ENCODE results near the gene FAM174B.

Gene FAM174B

GRCh38 chr15:92638709-92639365 is 16.7 kb downstream of the FAM174B start:
- no peak for DNase-seq (ENCODE audit: low spot score)

- no peak for DNase-seq (ENCODE audit: low spot score)
Observed at GRCh38 chr15:92638291-92638708, 17.3 kb downstream of the FAM174B start.

GRCh38 chr15:92637626-92638025 is 17.9 kb downstream of the FAM174B start:
- DNase-seq (ENCODE audit: low spot score), result no peak

GRCh38 chr15:92636908-92637481 is 18.6 kb downstream of the FAM174B start:
- no peak for DNase-seq (ENCODE audit: low spot score)

GRCh38 chr15:92636401-92636907 is 19.1 kb downstream of the FAM174B start:
- no peak for DNase-seq (ENCODE audit: low spot score)

- no peak for DNase-seq (ENCODE audit: low spot score)
Observed at GRCh38 chr15:92634671-92635201, 20.8 kb downstream of the FAM174B start.

GRCh38 chr15:92634060-92634459 is 21.5 kb downstream of the FAM174B start:
- DNase-seq (ENCODE audit: low spot score), result no peak

- no peak for DNase-seq (ENCODE audit: low spot score)
Observed at GRCh38 chr15:92633418-92633817, 22.2 kb downstream of the FAM174B start.

GRCh38 chr15:92633001-92633400 is 22.6 kb downstream of the FAM174B start:
- no peak for DNase-seq (ENCODE audit: low spot score)

- no peak for DNase-seq (ENCODE audit: low spot score)
Observed at GRCh38 chr15:92631721-92632120, 23.9 kb downstream of the FAM174B start.

GRCh38 chr15:92629975-92630626 is 25.5 kb downstream of the FAM174B start:
- DNase-seq (ENCODE audit: low spot score), result no peak

GRCh38 chr15:92629276-92629974 is 26.1 kb downstream of the FAM174B start:
- DNase-seq (ENCODE audit: low spot score), result no peak

GRCh38 chr15:92627014-92627413 is 28.6 kb downstream of the FAM174B start:
- DNase-seq (ENCODE audit: low spot score), result no peak

- no peak for DNase-seq (ENCODE audit: low spot score)
Observed at GRCh38 chr15:92625251-92625980, 30.2 kb downstream of the FAM174B start.

GRCh38 chr15:92624401-92624991 is 31.1 kb downstream of the FAM174B start:
- DNase-seq (ENCODE audit: low spot score), result no peak

GRCh38 chr15:92623435-92623834 is 32.1 kb downstream of the FAM174B start:
- no peak for DNase-seq (ENCODE audit: low spot score)

GRCh38 chr15:92621972-92622533 is 33.5 kb downstream of the FAM174B start:
- no peak for DNase-seq (ENCODE audit: low spot score)

- no peak for DNase-seq (ENCODE audit: low spot score)
Observed at GRCh38 chr15:92620991-92621390, 34.6 kb downstream of the FAM174B start.

GRCh38 chr15:92619145-92620101 is 36.2 kb downstream of the FAM174B start:
- no peak for DNase-seq (ENCODE audit: low spot score)

Data from HuH-7 (cell line).